Activated CD4-positive, alpha-beta T cell treated with anti-CD3 and anti-CD28 coated beads, Interleukin-10, Interleukin-2, amounts not matched to agents 100 ng/mL and 50 ng/mL, durations not matched to agents 16 hours and 8 hours (primary cell): Measurements from ENCODE around the gene TRERF1.
A peak's percentile ranks its signal among the peaks of the same experiment; 100 is the strongest.
"Not testable (repeated sequence)": the region's sequence is repeated elsewhere in the genome, so short reads cannot be mapped to it uniquely, and the experiment has no call there.

Experiments
- DNase-seq: peaks from one replicate; pipeline ENCODE4 v3.0.0-alpha.2; 2020

Gene TRERF1

GRCh38 chr6:42335896-42336295, 115.8 kb downstream of the TRERF1 start:
- DNase-seq = no peak

GRCh38 chr6:42334870-42335269, 116.9 kb downstream of the TRERF1 start:
- DNase-seq = no peak

GRCh38 chr6:42333612-42334011, 118.1 kb downstream of the TRERF1 start:
- DNase-seq = no peak

- no peak for DNase-seq
These were observed 118.8 kb downstream of the TRERF1 start for GRCh38 chr6:42332916-42333315.

- no peak for DNase-seq
These were observed 120.7 kb downstream of the TRERF1 start for GRCh38 chr6:42331019-42331418.

- no peak for DNase-seq
These were observed 125.5 kb downstream of the TRERF1 start for GRCh38 chr6:42326248-42326647.

GRCh38 chr6:42324656-42325324, 126.9 kb downstream of the TRERF1 start:
- not testable (repeated sequence) for DNase-seq

GRCh38 chr6:42322676-42323075, 129.1 kb downstream of the TRERF1 start:
- DNase-seq = no peak

- no peak for DNase-seq
These were observed 129.8 kb downstream of the TRERF1 start for GRCh38 chr6:42321976-42322375.

GRCh38 chr6:42320762-42321161, 131.0 kb downstream of the TRERF1 start:
- DNase-seq = no peak

GRCh38 chr6:42318480-42318879, 133.2 kb downstream of the TRERF1 start:
- no peak for DNase-seq

GRCh38 chr6:42316981-42317380, 134.7 kb downstream of the TRERF1 start:
- DNase-seq = no peak

- DNase-seq = peak; percentile 82
These were observed 135.4 kb downstream of the TRERF1 start for GRCh38 chr6:42315991-42316970.

GRCh38 chr6:42315259-42315990, 136.3 kb downstream of the TRERF1 start:
- DNase-seq = no peak

- no peak for DNase-seq
These were observed 137.0 kb downstream of the TRERF1 start for GRCh38 chr6:42314571-42315258.

GRCh38 chr6:42313941-42314570, 137.7 kb downstream of the TRERF1 start:
- DNase-seq = no peak

- peak; percentile 43 for DNase-seq
These were observed 138.7 kb downstream of the TRERF1 start for GRCh38 chr6:42313038-42313437.

GRCh38 chr6:42307141-42307470, 144.6 kb downstream of the TRERF1 start:
- DNase-seq = no peak

- DNase-seq = no peak
These were observed 145.1 kb downstream of the TRERF1 start for GRCh38 chr6:42306439-42307140.

GRCh38 chr6:42304053-42304712, 147.5 kb downstream of the TRERF1 start:
- no peak for DNase-seq

GRCh38 chr6:42302411-42302810, 149.3 kb downstream of the TRERF1 start:
- no peak for DNase-seq
